ENCODE results near the gene SLC16A10. TPM values are rescaled to one million over a fixed set of nuclear protein-coding genes. Genes with fewer than 3 reads are reported as not detected.

Gene SLC16A10
- polyA plus RNA-seq, 3 donors = 0.05 to 0.15 TPM; not detected in 1

DNA sequence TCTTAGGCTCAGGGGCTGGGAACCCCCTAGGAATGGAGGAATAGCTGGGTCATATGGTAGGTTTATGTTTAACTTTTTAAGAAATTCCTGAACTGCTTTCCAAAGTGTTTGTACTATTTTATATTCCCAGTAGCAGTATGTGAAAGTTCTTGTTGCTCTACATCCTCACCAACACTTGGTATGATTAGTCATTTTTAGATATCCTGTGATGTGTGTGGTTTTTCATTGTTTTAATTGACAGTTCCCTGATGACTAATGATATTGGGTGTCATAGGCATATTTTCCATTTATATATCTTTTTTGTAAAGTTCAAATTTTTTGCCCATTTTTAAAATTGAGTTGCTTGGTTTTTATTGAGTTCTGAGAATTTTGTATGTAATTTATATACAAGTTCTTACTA lies 72.3 kb downstream of the SLC16A10 start:
- intact Hi-C loops (cut with micrococcal nuclease) = no loop called here
- no peak overlapping the region for H3K4me3 Mint-ChIP-seq
- no peaks in the 10 kb centered on the region for H3K79me2 ChIP-seq (ENCODE audit: insufficient read depth, low read length)
- no peak overlapping the region for H3K27ac ChIP-seq (ENCODE audit: low read depth in 1 of 2, low read length in 2 of 2)
- no peak overlapping the region for H2AFZ ChIP-seq (ENCODE audit: insufficient read depth, low read depth, low read length, poor library complexity, severe bottlenecking)
- no peak overlapping the region for H3K4me3 ChIP-seq (replicated peaks in 1 of 3; ENCODE audit: low read depth in 2 of 3, low read length in 3 of 3)
- H3K4me1 ChIP-seq (ENCODE audit: control insufficient read depth in 1 of 2, insufficient read depth in 2 of 2, low read length in 2 of 2) = no peaks in the 10 kb centered on the region
- H3K36me3 Mint-ChIP-seq = no peaks in the 10 kb centered on the region
- H3K36me3 ChIP-seq (replicated peaks in 1 of 2; ENCODE audit: control insufficient read depth in 1 of 2, insufficient read depth in 2 of 2, low read length in 2 of 2) = no peaks in the 10 kb centered on the region
- TF ChIP-seq, protein P1, sequence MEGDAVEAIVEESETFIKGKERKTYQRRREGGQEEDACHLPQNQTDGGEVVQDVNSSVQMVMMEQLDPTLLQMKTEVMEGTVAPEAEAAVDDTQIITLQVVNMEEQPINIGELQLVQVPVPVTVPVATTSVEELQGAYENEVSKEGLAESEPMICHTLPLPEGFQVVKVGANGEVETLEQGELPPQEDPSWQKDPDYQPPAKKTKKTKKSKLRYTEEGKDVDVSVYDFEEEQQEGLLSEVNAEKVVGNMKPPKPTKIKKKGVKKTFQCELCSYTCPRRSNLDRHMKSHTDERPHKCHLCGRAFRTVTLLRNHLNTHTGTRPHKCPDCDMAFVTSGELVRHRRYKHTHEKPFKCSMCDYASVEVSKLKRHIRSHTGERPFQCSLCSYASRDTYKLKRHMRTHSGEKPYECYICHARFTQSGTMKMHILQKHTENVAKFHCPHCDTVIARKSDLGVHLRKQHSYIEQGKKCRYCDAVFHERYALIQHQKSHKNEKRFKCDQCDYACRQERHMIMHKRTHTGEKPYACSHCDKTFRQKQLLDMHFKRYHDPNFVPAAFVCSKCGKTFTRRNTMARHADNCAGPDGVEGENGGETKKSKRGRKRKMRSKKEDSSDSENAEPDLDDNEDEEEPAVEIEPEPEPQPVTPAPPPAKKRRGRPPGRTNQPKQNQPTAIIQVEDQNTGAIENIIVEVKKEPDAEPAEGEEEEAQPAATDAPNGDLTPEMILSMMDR (IDR thresholded peaks at IDR 0.05) = no peak
- H3K27me3 Mint-ChIP-seq (ENCODE audit: low read depth in 3 of 3) = no peaks in the 10 kb centered on the region
- no peaks in the 10 kb centered on the region for H3K4me1 Mint-ChIP-seq
- H3K27me3 ChIP-seq (ENCODE audit: control insufficient read depth in 2 of 2, insufficient read depth in 2 of 2, low read length in 2 of 2) = no peaks in the 10 kb centered on the region
- H3K9ac ChIP-seq (ENCODE audit: insufficient read depth, low read length, poor library complexity, severe bottlenecking) = no peak overlapping the region
- peaks cover 9 to 36% (median 23%) of the 10 kb centered on the region in 7 donors for H3K9me3 Mint-ChIP-seq
- H3K27ac Mint-ChIP-seq = no peak overlapping the region
- peaks cover 12 to 20% of the 10 kb centered on the region in 2 donors for H3K9me3 ChIP-seq (replicated peaks in 1 of 2; ENCODE audit: control insufficient read depth in 1 of 2, insufficient read depth in 1 of 2, low read length in 2 of 2)
- DNase-seq = no peak
- no peaks in the 10 kb centered on the region for H4K20me1 ChIP-seq (ENCODE audit: insufficient read depth, low read length)
- no peak overlapping the region for H3K4me2 ChIP-seq (replicated peaks; ENCODE audit: extremely low read depth, low read length, poor library complexity, severe bottlenecking)

- H3K4me1 ChIP-seq (ENCODE audit: control insufficient read depth in 1 of 2, insufficient read depth in 2 of 2, low read length in 2 of 2) = no peaks in the 10 kb centered on the region
- no peaks in the 10 kb centered on the region for H3K36me3 ChIP-seq (replicated peaks in 1 of 2; ENCODE audit: control insufficient read depth in 1 of 2, insufficient read depth in 2 of 2, low read length in 2 of 2)
- H2AFZ ChIP-seq (ENCODE audit: insufficient read depth, low read depth, low read length, poor library complexity, severe bottlenecking) = no peak overlapping the region
- H3K4me2 ChIP-seq (replicated peaks; ENCODE audit: extremely low read depth, low read length, poor library complexity, severe bottlenecking) = no peak overlapping the region
- no CpG with 5 or more reads among the region's 2 CpGs for WGBS (ENCODE audit: insufficient coverage)
- H3K27me3 ChIP-seq (ENCODE audit: control insufficient read depth in 2 of 2, insufficient read depth in 2 of 2, low read length in 2 of 2) = no peaks in the 10 kb centered on the region
- intact Hi-C loops (cut with micrococcal nuclease) = no loop called here
- DNase-seq = no peak
- Mint-ChIP-seq H3K36me3 (no peaks in the 10 kb centered on the region), H3K9me3 (peaks cover 9 to 36% (median 24%) of the 10 kb centered on the region in 7 donors), H3K4me1 (no peaks in the 10 kb centered on the region), H3K27me3 (ENCODE audit: low read depth in 3 of 3) (no peaks in the 10 kb centered on the region), H3K4me3 (no peak overlapping the region), H3K27ac (no peak overlapping the region)
- H3K79me2 ChIP-seq (ENCODE audit: insufficient read depth, low read length) = no peaks in the 10 kb centered on the region
- no peak overlapping the region for H3K27ac ChIP-seq (ENCODE audit: low read depth in 1 of 2, low read length in 2 of 2)
- peaks cover 12 to 20% of the 10 kb centered on the region in 2 donors for H3K9me3 ChIP-seq (replicated peaks in 1 of 2; ENCODE audit: control insufficient read depth in 1 of 2, insufficient read depth in 1 of 2, low read length in 2 of 2)
- no peaks in the 10 kb centered on the region for H4K20me1 ChIP-seq (ENCODE audit: insufficient read depth, low read length)
- TF ChIP-seq, protein P1 (IDR thresholded peaks at IDR 0.05) = no peak
- no peak overlapping the region for H3K4me3 ChIP-seq (replicated peaks in 1 of 3; ENCODE audit: low read depth in 2 of 3, low read length in 3 of 3)
- H3K9ac ChIP-seq (ENCODE audit: insufficient read depth, low read length, poor library complexity, severe bottlenecking) = no peak overlapping the region
Measured at GRCh38 chr6:111161650-111162049, 74.3 kb downstream of the SLC16A10 start.

Measured in CD14-positive monocyte (primary cell).